Measurements from ENCODE around the gene GALNT2. TPM values are rescaled to one million over a fixed set of nuclear protein-coding genes. Genes with fewer than 3 reads are reported as not detected.

The GALNT2 gene
- total RNA-seq, 1 experiment from 2014 or later, result 114 TPM

DNA sequence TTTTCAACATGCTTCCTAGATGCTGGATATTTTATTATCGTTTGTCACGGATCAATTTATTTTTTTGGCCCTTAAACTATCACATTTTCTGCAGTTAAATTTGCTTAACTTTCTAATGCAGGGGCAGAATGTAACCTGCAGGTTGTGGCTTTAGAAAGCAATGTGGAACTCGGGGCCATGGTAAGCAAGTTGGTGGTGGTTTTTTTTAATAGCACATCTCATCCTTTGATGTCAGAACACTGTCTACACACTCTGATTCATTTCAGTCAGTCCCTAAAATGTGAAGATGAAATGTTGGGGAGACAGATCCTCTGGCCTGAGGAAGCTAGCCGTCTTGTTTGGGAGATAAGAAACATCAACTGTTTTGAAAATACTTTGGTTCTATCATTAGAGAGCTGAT is 89.5 kb downstream of the GALNT2 start:
- Mint-ChIP-seq H3K4me3 (ENCODE audit: unreplicated experiment) (no peak overlapping the region), H3K9me3 (ENCODE audit: unreplicated experiment) (no peaks in the 10 kb centered on the region), H3K27ac (ENCODE audit: low read depth, unreplicated experiment) (no peak overlapping the region), H3K4me1 (ENCODE audit: insufficient read depth, unreplicated experiment) (peaks cover 34% of the 10 kb centered on the region), H3K27me3 (ENCODE audit: insufficient read depth, unreplicated experiment) (no peaks in the 10 kb centered on the region), H3K36me3 (ENCODE audit: insufficient read depth, unreplicated experiment) (no peaks in the 10 kb centered on the region)
- no TSS peak for BruUV-seq (replicated peaks)
- ChIA-PET CTCF (interaction anchor here (1.4 kb wide), 1 partner anchor 10 kb away, joined by 3 read pairs; no protein-coding TSS in a partner anchor), POLR2A (interaction anchor here (1.1 kb wide), 1 partner anchor 425 kb away, joined by 3 read pairs; no protein-coding TSS in a partner anchor)
- no peak for DNase-seq (ENCODE audit: unreplicated experiment)
- TF ChIP-seq, protein P1, sequence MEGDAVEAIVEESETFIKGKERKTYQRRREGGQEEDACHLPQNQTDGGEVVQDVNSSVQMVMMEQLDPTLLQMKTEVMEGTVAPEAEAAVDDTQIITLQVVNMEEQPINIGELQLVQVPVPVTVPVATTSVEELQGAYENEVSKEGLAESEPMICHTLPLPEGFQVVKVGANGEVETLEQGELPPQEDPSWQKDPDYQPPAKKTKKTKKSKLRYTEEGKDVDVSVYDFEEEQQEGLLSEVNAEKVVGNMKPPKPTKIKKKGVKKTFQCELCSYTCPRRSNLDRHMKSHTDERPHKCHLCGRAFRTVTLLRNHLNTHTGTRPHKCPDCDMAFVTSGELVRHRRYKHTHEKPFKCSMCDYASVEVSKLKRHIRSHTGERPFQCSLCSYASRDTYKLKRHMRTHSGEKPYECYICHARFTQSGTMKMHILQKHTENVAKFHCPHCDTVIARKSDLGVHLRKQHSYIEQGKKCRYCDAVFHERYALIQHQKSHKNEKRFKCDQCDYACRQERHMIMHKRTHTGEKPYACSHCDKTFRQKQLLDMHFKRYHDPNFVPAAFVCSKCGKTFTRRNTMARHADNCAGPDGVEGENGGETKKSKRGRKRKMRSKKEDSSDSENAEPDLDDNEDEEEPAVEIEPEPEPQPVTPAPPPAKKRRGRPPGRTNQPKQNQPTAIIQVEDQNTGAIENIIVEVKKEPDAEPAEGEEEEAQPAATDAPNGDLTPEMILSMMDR (IDR thresholded peaks at IDR 0.05; ENCODE audit: unreplicated experiment), result no peak
- intact Hi-C loops (cut with micrococcal nuclease), result no loop called here

DNA sequence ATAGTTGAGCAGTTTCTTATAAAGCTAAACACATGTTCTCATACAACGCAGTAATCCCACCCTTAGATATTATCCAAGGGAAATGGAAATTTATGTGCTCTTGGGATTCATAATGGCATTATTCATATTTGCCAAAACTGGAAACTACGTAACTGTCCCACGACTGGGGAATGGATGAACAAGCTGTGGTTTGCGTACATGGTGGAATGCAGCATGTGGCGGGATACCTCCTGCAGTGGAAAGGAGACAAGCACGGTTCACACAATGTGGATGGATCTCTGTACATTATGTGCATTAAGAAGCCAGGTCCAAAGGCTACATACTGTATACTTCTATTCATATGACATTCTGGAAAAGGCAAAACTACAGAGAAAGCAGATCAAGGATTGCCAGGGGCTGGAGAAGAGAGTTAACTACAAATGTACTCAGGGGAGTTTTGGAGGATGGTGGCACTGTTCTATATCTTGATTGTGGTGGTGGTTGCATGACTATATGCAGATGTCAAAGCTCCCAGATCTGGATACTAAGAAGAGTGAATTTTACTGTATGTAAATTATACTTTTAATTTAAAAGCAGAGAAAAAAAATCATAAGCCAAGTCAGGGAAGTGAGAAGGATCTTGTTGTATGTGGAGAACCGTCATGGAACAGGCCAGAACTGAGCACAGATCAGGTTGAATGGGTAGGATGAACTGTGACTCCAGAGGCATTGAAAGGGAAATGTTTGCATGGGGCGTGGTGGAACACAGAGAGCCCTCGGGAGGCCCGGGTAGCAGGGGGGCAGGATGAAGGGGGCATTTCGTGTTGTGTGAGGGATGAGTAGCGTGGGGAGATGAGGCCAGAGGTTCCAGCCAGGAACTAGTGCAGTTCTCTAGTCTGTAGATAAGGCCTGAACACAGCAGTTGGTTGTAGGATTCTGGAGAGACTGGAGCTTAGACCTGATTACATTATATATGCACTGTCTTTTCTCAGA is 90.7 kb downstream of the GALNT2 start:
- TF ChIP-seq, protein P1 (IDR thresholded peaks at IDR 0.05; ENCODE audit: unreplicated experiment), result no peak
- H3K9me3 Mint-ChIP-seq (ENCODE audit: unreplicated experiment), result no peaks in the 10 kb centered on the region
- H3K36me3 Mint-ChIP-seq (ENCODE audit: insufficient read depth, unreplicated experiment), result no peaks in the 10 kb centered on the region
- peaks cover 42% of the 10 kb centered on the region for H3K4me1 Mint-ChIP-seq (ENCODE audit: insufficient read depth, unreplicated experiment)
- no peak overlapping the region for H3K27ac Mint-ChIP-seq (ENCODE audit: low read depth, unreplicated experiment)
- intact Hi-C loops (cut with micrococcal nuclease), result no loop called here
- ChIA-PET POLR2A (interaction anchor here (0.6 to 1.2 kb wide), 4 partner anchors 15 to 426 kb away, joined by 3 read pairs; no protein-coding TSS in a partner anchor), CTCF (interaction anchor here (0.5 to 1.4 kb wide), 5 partner anchors 9 to 87 kb away, joined by 3 to 4 read pairs (median 3); no protein-coding TSS in a partner anchor)
- BruUV-seq (replicated peaks), result no TSS peak
- H3K4me3 Mint-ChIP-seq (ENCODE audit: unreplicated experiment), result no peak overlapping the region
- H3K27me3 Mint-ChIP-seq (ENCODE audit: insufficient read depth, unreplicated experiment), result no peaks in the 10 kb centered on the region
- no peak for DNase-seq (ENCODE audit: unreplicated experiment)

DNA sequence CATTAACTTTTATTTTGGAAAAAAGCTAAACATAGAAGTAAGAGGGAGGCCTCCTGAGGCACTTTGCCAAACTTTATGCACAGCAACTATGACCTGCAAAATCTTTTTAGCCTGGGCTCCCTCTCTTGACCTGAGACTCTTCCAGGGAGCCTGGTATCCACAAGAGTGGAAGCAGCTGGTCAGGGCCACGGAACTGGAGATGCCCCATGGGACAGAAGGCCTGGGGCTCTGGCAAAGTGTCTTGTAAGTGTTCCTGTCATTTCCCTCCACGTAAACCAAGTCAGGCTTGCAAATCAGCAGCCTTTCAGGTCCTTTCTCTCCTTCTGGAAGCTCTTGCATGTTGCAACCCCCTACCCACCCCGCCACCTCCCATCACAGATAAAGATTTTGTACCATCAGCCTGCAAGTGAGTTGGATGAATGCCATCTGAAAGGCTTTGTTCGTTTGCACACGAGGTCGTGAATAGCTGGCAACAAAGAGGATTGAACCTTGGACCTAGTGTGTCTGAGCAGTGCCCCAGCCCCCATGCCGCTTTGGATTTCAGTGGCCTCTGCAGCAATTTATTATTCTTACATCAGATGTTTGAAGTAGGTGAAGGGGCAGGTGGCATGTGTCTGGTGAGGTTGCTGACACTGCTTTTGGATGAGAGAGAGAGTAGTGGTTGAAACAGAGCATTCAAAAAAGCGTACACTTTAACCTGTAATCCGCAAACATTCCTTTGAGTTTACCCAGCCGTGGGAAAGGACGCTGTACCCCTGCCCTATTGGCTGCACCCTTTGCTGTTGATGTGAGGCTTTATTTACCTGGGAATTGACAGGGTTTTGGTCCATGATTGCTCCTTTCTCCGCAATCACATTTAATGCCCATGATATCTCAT is 91.6 kb downstream of the GALNT2 start:
- H3K9me3 Mint-ChIP-seq (ENCODE audit: unreplicated experiment), result no peaks in the 10 kb centered on the region
- no peak overlapping the region for H3K27ac Mint-ChIP-seq (ENCODE audit: low read depth, unreplicated experiment)
- DNase-seq (ENCODE audit: unreplicated experiment), result no peak
- TF ChIP-seq, protein P1 (IDR thresholded peaks at IDR 0.05; ENCODE audit: unreplicated experiment), result no peak
- H3K4me1 Mint-ChIP-seq (ENCODE audit: insufficient read depth, unreplicated experiment), result peaks cover 46% of the 10 kb centered on the region
- intact Hi-C loops (cut with micrococcal nuclease), result no loop called here
- BruUV-seq (replicated peaks), result no TSS peak
- no peaks in the 10 kb centered on the region for H3K36me3 Mint-ChIP-seq (ENCODE audit: insufficient read depth, unreplicated experiment)
- CTCF ChIA-PET, result interaction anchor here (0.5 to 0.6 kb wide), 3 partner anchors 8 to 134 kb away, joined by 3 to 4 read pairs (median 3); no protein-coding TSS in a partner anchor
- H3K27me3 Mint-ChIP-seq (ENCODE audit: insufficient read depth, unreplicated experiment), result no peaks in the 10 kb centered on the region
- H3K4me3 Mint-ChIP-seq (ENCODE audit: unreplicated experiment), result no peak overlapping the region
- POLR2A ChIA-PET, result no interaction called here

DNA sequence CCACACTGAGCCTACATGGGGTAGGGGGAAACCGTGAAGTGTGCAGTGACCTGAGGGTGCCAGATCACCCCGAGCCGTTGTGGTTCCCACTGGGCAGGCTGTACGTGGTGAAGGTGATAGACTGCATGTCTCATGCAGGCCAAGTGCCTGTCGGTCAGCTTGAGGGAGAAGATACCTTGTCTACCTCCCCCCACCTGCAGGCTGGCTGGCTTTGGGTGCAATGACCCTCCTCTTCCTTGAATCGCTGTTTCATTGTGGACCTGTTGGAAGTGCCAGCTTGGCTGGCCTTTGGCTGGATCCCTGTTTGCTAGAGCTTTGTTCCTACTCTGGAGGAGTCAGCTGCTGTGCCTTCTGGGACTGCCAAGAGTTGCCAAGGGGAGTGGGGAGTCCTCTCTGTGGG is 92.5 kb downstream of the GALNT2 start:
- Mint-ChIP-seq H3K27ac (ENCODE audit: low read depth, unreplicated experiment) (no peak overlapping the region), H3K4me3 (ENCODE audit: unreplicated experiment) (no peak overlapping the region), H3K4me1 (ENCODE audit: insufficient read depth, unreplicated experiment) (peaks cover 40% of the 10 kb centered on the region), H3K27me3 (ENCODE audit: insufficient read depth, unreplicated experiment) (no peaks in the 10 kb centered on the region), H3K9me3 (ENCODE audit: unreplicated experiment) (no peaks in the 10 kb centered on the region), H3K36me3 (ENCODE audit: insufficient read depth, unreplicated experiment) (no peaks in the 10 kb centered on the region)
- DNase-seq (ENCODE audit: unreplicated experiment), result no peak
- BruUV-seq (replicated peaks), result no TSS peak
- ChIA-PET POLR2A (no interaction called here), CTCF (no interaction called here)
- TF ChIP-seq, protein P1 (IDR thresholded peaks at IDR 0.05; ENCODE audit: unreplicated experiment), result no peak
- intact Hi-C loops (cut with micrococcal nuclease), result no loop called here
